ENCODE measurements around the gene ATXN1L.

DNA sequence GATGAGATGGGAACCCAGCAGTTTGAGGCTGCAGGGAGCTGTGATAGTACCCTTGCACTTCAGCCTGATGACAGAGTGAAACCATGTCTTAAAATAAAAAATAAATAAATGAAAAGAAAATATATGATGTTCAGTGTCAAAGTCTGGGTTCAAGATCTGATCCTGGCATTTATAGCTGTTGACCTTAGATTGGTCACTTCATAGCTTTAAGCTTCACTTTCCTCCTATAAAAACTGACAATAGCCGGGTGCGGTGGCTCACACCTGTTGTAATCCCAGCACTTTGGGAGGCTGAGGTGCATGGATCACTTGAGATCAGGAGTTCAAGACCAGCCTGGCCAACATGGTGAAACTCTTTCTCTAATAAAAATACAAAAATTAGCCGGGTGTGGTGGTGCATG is 43.4 kb downstream of the ATXN1L start:
- TF ChIP-seq, protein P1, sequence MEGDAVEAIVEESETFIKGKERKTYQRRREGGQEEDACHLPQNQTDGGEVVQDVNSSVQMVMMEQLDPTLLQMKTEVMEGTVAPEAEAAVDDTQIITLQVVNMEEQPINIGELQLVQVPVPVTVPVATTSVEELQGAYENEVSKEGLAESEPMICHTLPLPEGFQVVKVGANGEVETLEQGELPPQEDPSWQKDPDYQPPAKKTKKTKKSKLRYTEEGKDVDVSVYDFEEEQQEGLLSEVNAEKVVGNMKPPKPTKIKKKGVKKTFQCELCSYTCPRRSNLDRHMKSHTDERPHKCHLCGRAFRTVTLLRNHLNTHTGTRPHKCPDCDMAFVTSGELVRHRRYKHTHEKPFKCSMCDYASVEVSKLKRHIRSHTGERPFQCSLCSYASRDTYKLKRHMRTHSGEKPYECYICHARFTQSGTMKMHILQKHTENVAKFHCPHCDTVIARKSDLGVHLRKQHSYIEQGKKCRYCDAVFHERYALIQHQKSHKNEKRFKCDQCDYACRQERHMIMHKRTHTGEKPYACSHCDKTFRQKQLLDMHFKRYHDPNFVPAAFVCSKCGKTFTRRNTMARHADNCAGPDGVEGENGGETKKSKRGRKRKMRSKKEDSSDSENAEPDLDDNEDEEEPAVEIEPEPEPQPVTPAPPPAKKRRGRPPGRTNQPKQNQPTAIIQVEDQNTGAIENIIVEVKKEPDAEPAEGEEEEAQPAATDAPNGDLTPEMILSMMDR (IDR thresholded peaks at IDR 0.05) = no peak
- TF ChIP-seq EZH2 (IDR thresholded peaks at IDR 0.05; ENCODE audit: borderline replicate concordance, insufficient read depth, low read depth, low read length, poor library complexity, severe bottlenecking) = no peak

All from B cell (primary cell).